ENCODE data around the gene PSMD2. TPM values are rescaled to one million over a fixed set of nuclear protein-coding genes. Genes with fewer than 3 reads are reported as not detected.

PSMD2 gene
- total RNA-seq, 4 donors from 2014 or later: 63.6 to 234 (median 195) TPM

- in situ Hi-C loops (cut with MboI; ENCODE audit: low pct_ligation_motif_present in 1 of 4, low pct_unique_long_range_greater_than_20kb in 1 of 4, low sequenced_read_pairs in 3 of 4) (no loop called here), intact Hi-C loops (cut with DNase I; ENCODE audit: low total_unique reads) (no loop called here)
- no peak for DNase-seq
- H3K36me3 ChIP-seq: peaks cover 0 to 95% (median 45%) of the 10 kb centered on the region in 4 donors
- no peaks in the 10 kb centered on the region for H3K9me3 ChIP-seq
- no peaks in the 10 kb centered on the region for H3K4me1 ChIP-seq
- WGBS, 2 donors (ENCODE audit: low coverage in 1 of 2): 39 to 80% methylated on average over 2 to 3 of the region's 3 CpGs
- no peak overlapping the region for H3K4me3 ChIP-seq
- TF ChIP-seq POLR2A (IDR thresholded peaks at IDR 0.05) (no peak), POLR2AphosphoS5 (IDR thresholded peaks at IDR 0.05) (no peak), CTCF (IDR thresholded peaks at IDR 0.05) (no peak), EP300 (IDR thresholded peaks at IDR 0.05; ENCODE audit: low read depth) (no peak)
- H3K27me3 ChIP-seq: no peaks in the 10 kb centered on the region
- H3K27ac ChIP-seq: no peak overlapping the region
Observed at GRCh38 chr3:184328516-184328915, 29.5 kb downstream of the PSMD2 start.

GRCh38 chr3:184332370-184333090 is 33.5 kb downstream of the PSMD2 start:
- Histone ChIP-seq H3K27ac (peak overlapping the region in 1 of 4 donors; percentile 13), H3K36me3 (peaks cover 0 to 62% (median 26%) of the 10 kb centered on the region in 4 donors), H3K4me1 (peaks cover 8 to 13% (median 10%) of the 10 kb centered on the region in 4 donors), H3K27me3 (no peaks in the 10 kb centered on the region), H3K4me3 (no peak overlapping the region), H3K9me3 (no peaks in the 10 kb centered on the region)
- intact Hi-C loops (cut with DNase I; ENCODE audit: low total_unique reads) (no loop called here), in situ Hi-C loops (cut with MboI; ENCODE audit: low pct_ligation_motif_present in 1 of 4, low pct_unique_long_range_greater_than_20kb in 1 of 4, low sequenced_read_pairs in 3 of 4) (no loop called here)
- 80 to 89% methylated on average over 9 to 10 of the region's 10 CpGs for WGBS, 2 donors (ENCODE audit: low coverage in 1 of 2)
- no peak for DNase-seq
- peak in 1 of 3 donors; percentile 16 for TF ChIP-seq POLR2AphosphoS5 (IDR thresholded peaks at IDR 0.05)
- no peak for TF ChIP-seq POLR2A (IDR thresholded peaks at IDR 0.05)
- no peak for TF ChIP-seq CTCF (IDR thresholded peaks at IDR 0.05)
- no peak for TF ChIP-seq EP300 (IDR thresholded peaks at IDR 0.05; ENCODE audit: low read depth)

GRCh38 chr3:184333190-184333589 is 34.1 kb downstream of the PSMD2 start:
- Histone ChIP-seq H3K4me1 (peaks cover 8 to 20% (median 15%) of the 10 kb centered on the region in 4 donors), H3K27me3 (no peaks in the 10 kb centered on the region), H3K36me3 (peaks cover 0 to 55% (median 23%) of the 10 kb centered on the region in 4 donors), H3K4me3 (no peak overlapping the region), H3K27ac (peak overlapping the region in 1 of 4 donors; percentile 13), H3K9me3 (no peaks in the 10 kb centered on the region)
- in situ Hi-C loops (cut with MboI; ENCODE audit: low pct_ligation_motif_present in 1 of 4, low pct_unique_long_range_greater_than_20kb in 1 of 4, low sequenced_read_pairs in 3 of 4) (no loop called here), intact Hi-C loops (cut with DNase I; ENCODE audit: low total_unique reads) (no loop called here)
- no peak for DNase-seq
- no peak for TF ChIP-seq POLR2A (IDR thresholded peaks at IDR 0.05)
- TF ChIP-seq POLR2AphosphoS5 (IDR thresholded peaks at IDR 0.05): no peak
- TF ChIP-seq EP300 (IDR thresholded peaks at IDR 0.05; ENCODE audit: low read depth): no peak
- TF ChIP-seq CTCF (IDR thresholded peaks at IDR 0.05): no peak
- 88 to 90% methylated on average over 6 of the region's 6 CpGs for WGBS, 2 donors (ENCODE audit: low coverage in 1 of 2)

GRCh38 chr3:184333700-184334099 is 34.7 kb downstream of the PSMD2 start:
- H3K27me3 ChIP-seq: no peaks in the 10 kb centered on the region
- H3K36me3 ChIP-seq: peaks cover 0 to 50% (median 20%) of the 10 kb centered on the region in 4 donors
- in situ Hi-C loops (cut with MboI; ENCODE audit: low pct_ligation_motif_present in 1 of 4, low pct_unique_long_range_greater_than_20kb in 1 of 4, low sequenced_read_pairs in 3 of 4): no loop called here
- H3K4me1 ChIP-seq: peaks cover 8 to 22% (median 19%) of the 10 kb centered on the region in 4 donors
- TF ChIP-seq CTCF (IDR thresholded peaks at IDR 0.05): no peak
- TF ChIP-seq EP300 (IDR thresholded peaks at IDR 0.05; ENCODE audit: low read depth): no peak
- no peak for TF ChIP-seq POLR2A (IDR thresholded peaks at IDR 0.05)
- TF ChIP-seq POLR2AphosphoS5 (IDR thresholded peaks at IDR 0.05): no peak
- H3K9me3 ChIP-seq: no peaks in the 10 kb centered on the region
- intact Hi-C loops (cut with DNase I; ENCODE audit: low total_unique reads): no loop called here
- no peak for DNase-seq
- WGBS, 2 donors (ENCODE audit: low coverage in 1 of 2): 76 to 82% methylated on average over 3 of the region's 3 CpGs
- peak overlapping the region in 1 of 4 donors; percentile 97 for H3K27ac ChIP-seq
- H3K4me3 ChIP-seq: no peak overlapping the region

Data from transverse colon (tissue), 4 donors.